Fibroblast of gingiva (primary cell): ENCODE measurements around the gene GPS1.

Source experiments
- DNase-seq: peaks from one replicate; pipeline ENCODE4 v3.0.0-alpha.2; 2011; ENCODE audit warnings: low read depth

GPS1 gene

GRCh38 chr17:82079001-82079677, 27.4 kb downstream of the GPS1 start:
- no peak for DNase-seq

GRCh38 chr17:82080048-82080788, 28.5 kb downstream of the GPS1 start:
- no peak for DNase-seq

GRCh38 chr17:82080789-82081464, 29.2 kb downstream of the GPS1 start:
- no peak for DNase-seq

GRCh38 chr17:82081546-82081945, 29.8 kb downstream of the GPS1 start:
- DNase-seq = no peak

- DNase-seq = no peak
These were observed 30.3 kb downstream of the GPS1 start for GRCh38 chr17:82081966-82082365.

DNA sequence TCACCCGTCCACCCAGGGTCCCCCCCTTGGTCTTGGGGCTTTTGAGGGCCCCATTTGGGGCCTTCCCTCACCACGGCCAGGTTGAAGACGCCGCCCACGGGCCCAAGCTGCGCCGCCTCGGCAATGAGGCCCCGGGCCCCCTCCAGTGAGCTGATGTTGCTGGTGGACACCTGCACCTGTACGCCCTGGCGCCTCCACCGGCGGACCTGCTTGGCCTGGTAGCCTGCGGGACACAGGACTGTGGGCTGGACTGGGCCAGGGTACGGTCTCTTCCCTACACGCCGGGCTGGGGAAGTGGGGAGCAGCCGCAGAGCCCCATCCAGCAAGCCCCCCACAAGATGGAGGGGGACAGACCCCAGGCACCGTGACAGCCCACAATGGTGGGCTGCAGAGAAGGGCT, 30.8 kb downstream of the GPS1 start:
- no peak for DNase-seq

GRCh38 chr17:82083009-82083408, 31.3 kb downstream of the GPS1 start:
- no peak for DNase-seq

GRCh38 chr17:82083533-82084359, 32.0 kb downstream of the GPS1 start:
- no peak for DNase-seq

DNA sequence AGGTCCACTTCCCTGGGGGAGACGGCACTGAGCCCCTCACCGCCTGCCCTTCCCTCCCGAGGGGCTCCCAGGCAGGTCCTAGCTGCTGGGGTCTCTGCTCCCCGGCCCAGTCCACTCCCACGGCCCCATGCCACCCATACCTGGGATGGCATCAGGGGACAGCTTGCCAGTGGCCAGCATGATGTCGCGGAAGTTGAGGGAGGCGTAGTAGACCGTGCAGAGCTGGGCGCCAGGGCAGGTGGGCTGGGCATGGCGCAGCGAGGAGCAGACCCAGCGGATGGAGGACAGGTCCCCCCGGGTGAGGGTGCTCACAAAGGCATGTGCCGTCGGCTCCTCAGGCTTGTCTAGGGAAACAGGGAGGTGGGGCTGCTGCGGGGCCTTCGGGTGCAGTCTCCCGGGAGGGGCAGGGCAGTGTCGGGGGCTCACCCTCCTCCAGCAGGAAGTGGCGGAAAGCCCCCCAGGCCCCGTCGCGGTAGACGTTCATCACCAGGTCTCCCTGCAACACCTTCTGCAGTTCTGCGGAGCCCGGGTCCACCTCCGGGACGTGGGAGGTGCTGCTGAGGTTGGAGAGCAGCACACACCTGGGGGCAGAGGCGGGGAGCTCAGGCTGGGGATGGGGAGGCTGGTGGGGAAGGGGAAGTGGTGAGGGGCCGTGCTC, 32.8 kb downstream of the GPS1 start:
- DNase-seq = no peak

- no peak for DNase-seq
These were observed 33.5 kb downstream of the GPS1 start for GRCh38 chr17:82085031-82085861.

GRCh38 chr17:82085931-82086764, 34.5 kb downstream of the GPS1 start:
- DNase-seq = no peak

GRCh38 chr17:82086941-82087906, 35.5 kb downstream of the GPS1 start:
- DNase-seq = no peak

GRCh38 chr17:82087961-82088837, 36.5 kb downstream of the GPS1 start:
- DNase-seq = no peak

DNA sequence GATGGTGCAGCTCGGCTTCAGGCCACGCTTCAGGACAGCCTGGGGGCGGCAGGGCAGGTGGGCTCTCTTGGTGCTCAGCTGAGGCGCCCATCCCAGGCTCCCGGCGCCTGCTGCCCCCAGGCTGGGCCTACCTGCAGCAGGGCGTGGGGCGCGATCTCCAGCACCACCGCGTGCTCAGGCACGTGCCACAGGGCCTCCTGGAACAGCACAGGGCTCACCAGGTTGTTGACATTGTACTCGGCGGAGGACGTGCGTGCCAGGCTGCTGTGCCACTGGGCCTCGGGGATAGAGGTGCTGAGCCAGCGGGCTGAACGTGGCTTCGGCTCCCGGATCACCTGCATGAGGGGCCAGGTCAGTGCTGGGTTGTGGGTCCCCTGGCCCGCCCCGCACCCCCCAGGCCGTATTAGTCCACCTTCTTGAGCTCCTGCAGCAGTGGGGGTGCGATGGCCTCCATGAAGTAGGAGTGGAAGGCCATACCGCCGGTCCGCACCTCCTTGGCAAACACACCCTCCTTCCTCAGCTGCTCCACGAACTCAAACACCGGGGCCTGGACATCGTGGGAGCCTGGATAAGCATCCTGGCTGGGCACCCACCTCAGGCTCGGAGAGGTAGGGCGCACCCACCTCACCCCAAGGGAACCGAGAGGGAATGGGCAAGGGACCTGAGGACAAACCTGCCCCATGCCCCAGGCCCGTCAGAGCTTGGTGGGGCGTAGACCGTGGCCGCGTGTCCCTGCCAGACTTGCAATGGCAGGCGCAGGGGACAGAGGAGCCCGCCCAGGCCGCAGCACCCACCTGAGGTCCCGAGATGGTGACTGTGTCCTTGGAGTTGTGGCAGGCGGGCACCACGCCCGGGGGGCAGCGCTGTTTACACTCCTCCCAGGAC, 37.4 kb downstream of the GPS1 start:
- no peak for DNase-seq

GRCh38 chr17:82089723-82090548, 38.2 kb downstream of the GPS1 start:
- DNase-seq = no peak
